HG03097 (cell line): Measurements from ENCODE around the gene MN1.

Source experiments
- ATAC-seq: cut with Tn5 transposase; IDR thresholded peaks from one replicate; pipeline ENCODE4 v1.9.1; 2021; ENCODE audit not compliant: unreplicated experiment, low FRiP score

Gene MN1

GRCh38 chr22:27800250-27801201 is 1.0 kb downstream of the MN1 start:
- ATAC-seq, result no peak

GRCh38 chr22:27799827-27800249 is 1.7 kb downstream of the MN1 start:
- no peak for ATAC-seq

- ATAC-seq, result no peak
Observed at GRCh38 chr22:27799015-27799826, 2.3 kb downstream of the MN1 start.

GRCh38 chr22:27798511-27799014 is 3.0 kb downstream of the MN1 start:
- ATAC-seq, result no peak

- ATAC-seq, result no peak
Observed at GRCh38 chr22:27797520-27798391, 3.8 kb downstream of the MN1 start.

- ATAC-seq, result no peak
Observed at GRCh38 chr22:27796829-27797519, 4.6 kb downstream of the MN1 start.

GRCh38 chr22:27795696-27796517 is 5.6 kb downstream of the MN1 start:
- ATAC-seq, result no peak

GRCh38 chr22:27795053-27795452 is 6.5 kb downstream of the MN1 start:
- ATAC-seq, result no peak

- no peak for ATAC-seq
Observed at GRCh38 chr22:27794226-27794625, 7.3 kb downstream of the MN1 start.

GRCh38 chr22:27793576-27793975 is 8.0 kb downstream of the MN1 start:
- no peak for ATAC-seq

GRCh38 chr22:27792452-27793161 is 8.9 kb downstream of the MN1 start:
- ATAC-seq, result no peak

- ATAC-seq, result no peak
Observed at GRCh38 chr22:27791859-27792241, 9.7 kb downstream of the MN1 start.

GRCh38 chr22:27791159-27791858 is 10.2 kb downstream of the MN1 start:
- no peak for ATAC-seq

GRCh38 chr22:27790376-27791158 is 11.0 kb downstream of the MN1 start:
- ATAC-seq, result no peak

- no peak for ATAC-seq
Observed at GRCh38 chr22:27788500-27789288, 12.9 kb downstream of the MN1 start.

GRCh38 chr22:27786965-27787364 is 14.6 kb downstream of the MN1 start:
- ATAC-seq, result no peak
